Skin of body (tissue), 2 donors: ENCODE results near the gene PRKD2. TPM values are rescaled to one million over a fixed set of nuclear protein-coding genes. Genes with fewer than 3 reads are reported as not detected.
A peak's percentile ranks its signal among the peaks of the same experiment; 100 is the strongest.

Experiments
- DNase-seq: peaks from one replicate; lab custom pipeline; 2025; lab: John Stamatoyannopoulos, UW
- total RNA-seq: library from RNA; depleted of rRNA; stranded (reverse); fragments of >200 nt; gene quantifications from one replicate; pipeline ENCODE4 v1.2.3, GENCODE V29; 2014

PRKD2 gene
- total RNA-seq, 1 donor from 2014 or later = 26.2 TPM

GRCh38 chr19:46665072-46665471, 51.8 kb downstream of the PRKD2 start:
- DNase-seq = no peak

GRCh38 chr19:46661735-46662592, 55.0 kb downstream of the PRKD2 start:
- peak; percentile 94 for DNase-seq

- peak; percentile 99 for DNase-seq
Observed at GRCh38 chr19:46661020-46661731, 55.7 kb downstream of the PRKD2 start, which contains the start of gene DACT3. TSS of gene DACT3 (minus strand) at chr19:46661182. CDS start at chr19:46661064, 118 bp downstream.

GRCh38 chr19:46660551-46661019, 56.3 kb downstream of the PRKD2 start:
- no peak for DNase-seq

GRCh38 chr19:46660008-46660517, 56.9 kb downstream of the PRKD2 start:
- no peak for DNase-seq

GRCh38 chr19:46659151-46660007, 57.5 kb downstream of the PRKD2 start:
- DNase-seq = peak; percentile 38

GRCh38 chr19:46656541-46656940, 60.4 kb downstream of the PRKD2 start:
- DNase-seq = no peak

- peak; percentile 18 for DNase-seq
Observed at GRCh38 chr19:46654621-46655152, 62.2 kb downstream of the PRKD2 start.

- no peak for DNase-seq
Observed at GRCh38 chr19:46650445-46650844, 66.5 kb downstream of the PRKD2 start.

- DNase-seq = no peak
Observed at GRCh38 chr19:46648961-46649960, 67.7 kb downstream of the PRKD2 start.

- DNase-seq = no peak
Observed at GRCh38 chr19:46648060-46648960, 68.6 kb downstream of the PRKD2 start.

GRCh38 chr19:46646402-46646801, 70.5 kb downstream of the PRKD2 start:
- no peak for DNase-seq

- no peak for DNase-seq
Observed at GRCh38 chr19:46644720-46645119, 72.2 kb downstream of the PRKD2 start.

GRCh38 chr19:46640656-46641055, 76.3 kb downstream of the PRKD2 start:
- no peak for DNase-seq

GRCh38 chr19:46639358-46640182, 77.3 kb downstream of the PRKD2 start:
- DNase-seq = peak; percentile 87

- no peak for DNase-seq
Observed at GRCh38 chr19:46637224-46637623, 79.7 kb downstream of the PRKD2 start.

GRCh38 chr19:46635920-46636761, 80.8 kb downstream of the PRKD2 start, which contains the start of gene GNG8:
TSS of gene GNG8 (minus strand) at chr19:46636202. CDS start at chr19:46634682, 1,520 bp downstream.
- no peak for DNase-seq
